Heart left ventricle (tissue), 13 donors: Measurements from ENCODE around the gene KRAS.

Experiments
- POLR2A ChIP-seq, 2 donors: fragments of 450-650 bp; IDR thresholded peaks; one replicate each; pipeline ENCODE4 v1.6.1; 2017; ENCODE audit warnings: antibody characterized with exemption in 2 of 2, mild to moderate bottlenecking in 2 of 2, moderate library complexity in 2 of 2
- TF ChIP-seq, protein P1 (sequence below), 12 donors: fragments of 200-600 bp; sonication (generic) in 4 of 12; IDR thresholded peaks; one replicate each; pipeline versions ENCODE4 v1.5.0 to v1.8.0; 2018 to 2022; ENCODE audit warnings: antibody characterized with exemption in 12 of 12, mild to moderate bottlenecking in 5 of 12
- donor health status: ischemic (EF 13 %, LVEDD 7.1; RV severe dilation, severe dysfunction).
- donor health status: DM: no; HTN: yes; CAD: no.
- donor health status: DM: no; HTN: no; CAD: no.
- donor health status: ischemic (EF 25% LVEDD 6.9; RV normal size, moderate dysfunction).
- donor health status: ischemic (EF 25% LVEDD 5.7; RV mildly dilated, moderate dysfunction).
- donor health status: ischemic (EF 35%, LVEDD 5.7; RV mildly dilated, moderate dysfunction).
- donor health status: nonischemic (EF 11% LVEDD 7.7; RV severe dilation, severe dysfunction).
- donor health status: DM: yes; HTN: yes; CAD: no.
- donor health status: PGD.
- donor health status: ischemic (EF 29% LVEDD 5.4; RV normal size, mild dysfunction).
- donor health status: nonischemic (EF 23%, LVEDD 6.1; RV moderate dilation, normal function).

DNA sequence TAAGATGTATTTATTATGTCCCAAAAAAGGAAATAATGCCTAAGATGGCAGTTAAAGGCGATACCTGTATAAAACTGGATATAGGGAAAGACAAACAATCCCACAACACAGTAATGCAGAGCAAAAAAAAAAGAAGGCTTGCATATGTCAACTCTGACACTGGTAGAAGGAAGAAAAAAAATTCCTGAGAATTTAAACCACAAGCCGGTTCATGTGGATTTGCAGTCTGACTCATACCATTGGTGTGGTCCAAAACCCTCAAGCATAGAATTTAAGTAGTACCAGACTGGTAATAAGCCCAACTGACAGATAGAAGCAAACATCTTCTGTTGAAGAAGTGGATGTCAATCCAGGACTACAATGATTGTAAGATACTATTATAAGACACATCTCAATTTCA, 62.9 kb downstream of the KRAS start:
- TF ChIP-seq, protein P1, sequence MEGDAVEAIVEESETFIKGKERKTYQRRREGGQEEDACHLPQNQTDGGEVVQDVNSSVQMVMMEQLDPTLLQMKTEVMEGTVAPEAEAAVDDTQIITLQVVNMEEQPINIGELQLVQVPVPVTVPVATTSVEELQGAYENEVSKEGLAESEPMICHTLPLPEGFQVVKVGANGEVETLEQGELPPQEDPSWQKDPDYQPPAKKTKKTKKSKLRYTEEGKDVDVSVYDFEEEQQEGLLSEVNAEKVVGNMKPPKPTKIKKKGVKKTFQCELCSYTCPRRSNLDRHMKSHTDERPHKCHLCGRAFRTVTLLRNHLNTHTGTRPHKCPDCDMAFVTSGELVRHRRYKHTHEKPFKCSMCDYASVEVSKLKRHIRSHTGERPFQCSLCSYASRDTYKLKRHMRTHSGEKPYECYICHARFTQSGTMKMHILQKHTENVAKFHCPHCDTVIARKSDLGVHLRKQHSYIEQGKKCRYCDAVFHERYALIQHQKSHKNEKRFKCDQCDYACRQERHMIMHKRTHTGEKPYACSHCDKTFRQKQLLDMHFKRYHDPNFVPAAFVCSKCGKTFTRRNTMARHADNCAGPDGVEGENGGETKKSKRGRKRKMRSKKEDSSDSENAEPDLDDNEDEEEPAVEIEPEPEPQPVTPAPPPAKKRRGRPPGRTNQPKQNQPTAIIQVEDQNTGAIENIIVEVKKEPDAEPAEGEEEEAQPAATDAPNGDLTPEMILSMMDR (IDR thresholded peaks at IDR 0.05): no peak
- TF ChIP-seq POLR2A (IDR thresholded peaks at IDR 0.05): no peak
